Endodermal cell (in vitro differentiated cells): Measurements from ENCODE around the gene YAP1. TPM values are rescaled to one million over a fixed set of nuclear protein-coding genes. Genes with fewer than 3 reads are reported as not detected.

Experiments used
- DNase-seq: peaks from one replicate; pipeline ENCODE4 v3.0.0-alpha.2; 2017
- H3K27ac ChIP-seq: 2 replicates; pipeline ENCODE4 v1.5.1; 2013; ENCODE audit warnings: mild to moderate bottlenecking, low read depth, low read length, moderate library complexity
- H3K27me3 ChIP-seq: 2 replicates; pipeline ENCODE4 v1.6.1; 2013; ENCODE audit warnings: mild to moderate bottlenecking, low read length, moderate library complexity; ENCODE audit not compliant: insufficient read depth, control insufficient read depth, poor library complexity, severe bottlenecking
- H3K36me3 ChIP-seq: 2 replicates; pipeline ENCODE4 v1.7.0; 2013; ENCODE audit warnings: mild to moderate bottlenecking, low read length, moderate library complexity; ENCODE audit not compliant: control insufficient read depth, insufficient read depth
- H3K4me1 ChIP-seq: one replicate; pipeline ENCODE4 v1.7.0; 2013; ENCODE audit warnings: low read length; ENCODE audit not compliant: control insufficient read depth, insufficient read depth
- H3K4me3 ChIP-seq: 2 replicates; pipeline ENCODE4 v1.5.1; 2013; ENCODE audit warnings: mild to moderate bottlenecking, low read length, moderate library complexity
- H3K9ac ChIP-seq: 2 replicates; pipeline ENCODE4 v1.6.1; 2013; ENCODE audit warnings: mild to moderate bottlenecking, low read length, moderate library complexity; ENCODE audit not compliant: poor library complexity, severe bottlenecking; ENCODE audit errors: extremely low read depth
- H3K9me3 ChIP-seq: 2 replicates; pipeline ENCODE4 v1.6.1; 2013; ENCODE audit warnings: mild to moderate bottlenecking, low read length, moderate library complexity; ENCODE audit not compliant: control insufficient read depth
- H3K27ac Mint-ChIP-seq: 2 replicates; pipeline ENCODE4 v1.8.0; 2020; ENCODE audit warnings: mixed read lengths
- H3K27me3 Mint-ChIP-seq: 2 replicates; pipeline ENCODE4 v1.8.0; 2021; ENCODE audit warnings: mild to moderate bottlenecking, mixed read lengths; ENCODE audit not compliant: insufficient read depth
- H3K36me3 Mint-ChIP-seq: 2 replicates; pipeline ENCODE4 v1.8.0; 2020; ENCODE audit warnings: low read depth, mixed read lengths
- H3K4me1 Mint-ChIP-seq: 2 replicates; pipeline ENCODE4 v1.8.0; 2020; ENCODE audit warnings: mixed read lengths
- H3K4me3 Mint-ChIP-seq: 2 replicates; pipeline ENCODE4 v1.8.0; 2020; ENCODE audit warnings: mild to moderate bottlenecking, moderate library complexity, mixed read lengths
- H3K9me3 Mint-ChIP-seq: 2 replicates; pipeline ENCODE4 v1.8.0; 2020; ENCODE audit warnings: mild to moderate bottlenecking, mixed read lengths
- WGBS, 2 experiments: methylation state at CpG; one replicate each; pipeline versions ENCODE4 v1.1.5 to v1.1.7; 2013; ENCODE audit warnings: missing lambda C conversion rate in 2 of 2, mixed read lengths in 1 of 2; ENCODE audit not compliant: insufficient coverage in 1 of 2, insufficient read length in 1 of 2; 5-methylcytosine and 5-hydroxymethylcytosine counted together
- total RNA-seq, 2 donors: library from RNA; stranded (reverse); fragmentation: NEBNext Ultra II Directional in 1 of 2; extraction: Animal tissue kit (Norgen Biotek cat#: 25700) in 1 of 2; gene quantifications; 2 replicates in 1 of 2; 3 replicates in 1 of 2; pipeline ENCODE4 v1.2.1, GENCODE V29; 2021
- TF ChIP-seq, protein P1 (sequence below): fragments of 200-600 bp; sonication (generic); conservative IDR thresholded peaks from 2 replicates; pipeline ENCODE4 v1.5.0; 2021; ENCODE audit warnings: antibody characterized with exemption, mild to moderate bottlenecking

YAP1 gene
- total RNA-seq, 2 donors from 2014 or later, result 224 to 228 TPM

DNA sequence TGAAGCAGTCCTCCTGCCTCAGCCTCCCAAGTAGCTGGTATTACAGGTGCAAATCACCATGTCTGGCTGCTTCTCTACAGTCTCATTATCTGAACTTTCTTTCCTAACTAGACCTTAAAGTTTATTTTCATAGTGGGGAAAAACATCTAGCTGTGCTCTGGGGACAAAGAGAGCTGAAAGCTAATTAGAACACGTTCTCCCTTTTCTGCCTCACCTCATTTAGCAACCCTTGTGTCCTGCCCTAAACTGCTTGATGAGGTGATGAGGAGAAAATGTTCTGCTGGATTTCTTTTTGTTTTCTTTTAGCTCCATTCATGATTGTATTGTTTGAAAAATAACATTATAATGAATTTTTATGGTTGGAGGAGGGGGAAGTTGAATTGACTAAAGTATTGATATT, 84.7 kb downstream of the YAP1 start:
- Histone ChIP-seq H3K27ac (no peak overlapping the region), H3K9me3 (peaks cover 21% of the 10 kb centered on the region), H3K27me3 (no peaks in the 10 kb centered on the region), H3K4me1 (peaks cover 11% of the 10 kb centered on the region), H3K9ac (no peak overlapping the region), H3K36me3 (peaks cover 48% of the 10 kb centered on the region), H3K4me3 (no peak overlapping the region)
- H3K36me3 Mint-ChIP-seq, result peaks cover 27% of the 10 kb centered on the region
- 85% methylated on average over 1 of the region's 1 CpG; no CpG with 5 or more reads in 1 of the 2 experiments for WGBS, 2 experiments
- peaks cover 11% of the 10 kb centered on the region for H3K9me3 Mint-ChIP-seq
- TF ChIP-seq, protein P1, sequence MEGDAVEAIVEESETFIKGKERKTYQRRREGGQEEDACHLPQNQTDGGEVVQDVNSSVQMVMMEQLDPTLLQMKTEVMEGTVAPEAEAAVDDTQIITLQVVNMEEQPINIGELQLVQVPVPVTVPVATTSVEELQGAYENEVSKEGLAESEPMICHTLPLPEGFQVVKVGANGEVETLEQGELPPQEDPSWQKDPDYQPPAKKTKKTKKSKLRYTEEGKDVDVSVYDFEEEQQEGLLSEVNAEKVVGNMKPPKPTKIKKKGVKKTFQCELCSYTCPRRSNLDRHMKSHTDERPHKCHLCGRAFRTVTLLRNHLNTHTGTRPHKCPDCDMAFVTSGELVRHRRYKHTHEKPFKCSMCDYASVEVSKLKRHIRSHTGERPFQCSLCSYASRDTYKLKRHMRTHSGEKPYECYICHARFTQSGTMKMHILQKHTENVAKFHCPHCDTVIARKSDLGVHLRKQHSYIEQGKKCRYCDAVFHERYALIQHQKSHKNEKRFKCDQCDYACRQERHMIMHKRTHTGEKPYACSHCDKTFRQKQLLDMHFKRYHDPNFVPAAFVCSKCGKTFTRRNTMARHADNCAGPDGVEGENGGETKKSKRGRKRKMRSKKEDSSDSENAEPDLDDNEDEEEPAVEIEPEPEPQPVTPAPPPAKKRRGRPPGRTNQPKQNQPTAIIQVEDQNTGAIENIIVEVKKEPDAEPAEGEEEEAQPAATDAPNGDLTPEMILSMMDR, result no peak
- H3K4me1 Mint-ChIP-seq, result peaks cover 48% of the 10 kb centered on the region
- DNase-seq, result no peak
- peak overlapping the region; percentile 39 for H3K27ac Mint-ChIP-seq
- no peaks in the 10 kb centered on the region for H3K27me3 Mint-ChIP-seq
- no peak overlapping the region for H3K4me3 Mint-ChIP-seq

GRCh38 chr11:102196351-102196750, 86.1 kb downstream of the YAP1 start:
- H3K27ac ChIP-seq, result no peak overlapping the region
- H3K9ac ChIP-seq, result no peak overlapping the region
- H3K27ac Mint-ChIP-seq, result peak overlapping the region; percentile 19
- H3K36me3 ChIP-seq, result peaks cover 55% of the 10 kb centered on the region
- WGBS, 2 experiments, result 100% methylated on average over 1 of the region's 1 CpG; no CpG with 5 or more reads in 1 of the 2 experiments
- TF ChIP-seq, protein P1, result no peak
- peaks cover 11% of the 10 kb centered on the region for H3K4me1 ChIP-seq
- peaks cover 21% of the 10 kb centered on the region for H3K9me3 ChIP-seq
- DNase-seq, result no peak
- H3K4me3 ChIP-seq, result no peak overlapping the region
- peaks cover 11% of the 10 kb centered on the region for H3K9me3 Mint-ChIP-seq
- H3K4me3 Mint-ChIP-seq, result no peak overlapping the region
- H3K36me3 Mint-ChIP-seq, result peaks cover 36% of the 10 kb centered on the region
- peaks cover 42% of the 10 kb centered on the region for H3K4me1 Mint-ChIP-seq
- no peaks in the 10 kb centered on the region for H3K27me3 ChIP-seq
- no peaks in the 10 kb centered on the region for H3K27me3 Mint-ChIP-seq

- 59 to 67% methylated on average over 1 to 3 of the region's 3 CpGs for whole genome bisulfite sequencing, 2 experiments
- Histone ChIP-seq H3K27me3 (no peaks in the 10 kb centered on the region), H3K9me3 (peaks cover 21% of the 10 kb centered on the region), H3K4me3 (no peak overlapping the region), H3K4me1 (peaks cover 9% of the 10 kb centered on the region), H3K9ac (peak overlapping the region; percentile 44), H3K36me3 (peaks cover 60% of the 10 kb centered on the region), H3K27ac (peak overlapping the region; percentile 58)
- H3K27ac Mint-ChIP-seq, result peak overlapping the region; percentile 85
- DNase-seq, result no peak
- peaks cover 37% of the 10 kb centered on the region for H3K4me1 Mint-ChIP-seq
- no peak overlapping the region for H3K4me3 Mint-ChIP-seq
- TF ChIP-seq, protein P1, result no peak
- H3K27me3 Mint-ChIP-seq, result no peaks in the 10 kb centered on the region
- H3K36me3 Mint-ChIP-seq, result peaks cover 41% of the 10 kb centered on the region
- peaks cover 11% of the 10 kb centered on the region for H3K9me3 Mint-ChIP-seq
Observed at GRCh38 chr11:102196816-102197215, 86.6 kb downstream of the YAP1 start.
